HG03060 (cell line): ENCODE measurements around the gene CACHD1.

Source experiments
- ATAC-seq: cut with Tn5 transposase; IDR thresholded peaks from one replicate; pipeline ENCODE4 v1.9.1; 2021; ENCODE audit warnings: low read depth, moderate number of reproducible peaks; ENCODE audit not compliant: unreplicated experiment

Gene CACHD1

GRCh38 chr1:64472805-64473204, 2.9 kb downstream of the CACHD1 start:
- no peak for ATAC-seq

GRCh38 chr1:64473367-64473766, 3.4 kb downstream of the CACHD1 start:
- ATAC-seq = no peak

- ATAC-seq = no peak
These were observed 4.2 kb downstream of the CACHD1 start for GRCh38 chr1:64474133-64474532.

GRCh38 chr1:64474665-64475439, 4.9 kb downstream of the CACHD1 start:
- ATAC-seq = no peak

- no peak for ATAC-seq
These were observed 6.5 kb downstream of the CACHD1 start for GRCh38 chr1:64476251-64476952.

- ATAC-seq = no peak
These were observed 8.9 kb downstream of the CACHD1 start for GRCh38 chr1:64478594-64479470.

- no peak for ATAC-seq
These were observed 9.9 kb downstream of the CACHD1 start for GRCh38 chr1:64479874-64480273.

GRCh38 chr1:64480999-64481772, 11.3 kb downstream of the CACHD1 start:
- ATAC-seq = no peak

- no peak for ATAC-seq
These were observed 12.2 kb downstream of the CACHD1 start for GRCh38 chr1:64482128-64482527.

- no peak for ATAC-seq
These were observed 12.8 kb downstream of the CACHD1 start for GRCh38 chr1:64482720-64483119.

- no peak for ATAC-seq
These were observed 13.9 kb downstream of the CACHD1 start for GRCh38 chr1:64483731-64484414.

- no peak for ATAC-seq
These were observed 14.7 kb downstream of the CACHD1 start for GRCh38 chr1:64484651-64485050.

GRCh38 chr1:64486193-64486592, 16.3 kb downstream of the CACHD1 start:
- ATAC-seq = no peak

GRCh38 chr1:64487061-64487460, 17.1 kb downstream of the CACHD1 start:
- no peak for ATAC-seq

- ATAC-seq = no peak
These were observed 18.9 kb downstream of the CACHD1 start for GRCh38 chr1:64488862-64489261.

- no peak for ATAC-seq
These were observed 19.8 kb downstream of the CACHD1 start for GRCh38 chr1:64489707-64490106.

- no peak for ATAC-seq
These were observed 20.4 kb downstream of the CACHD1 start for GRCh38 chr1:64490213-64490818.

- ATAC-seq = no peak
These were observed 22.5 kb downstream of the CACHD1 start for GRCh38 chr1:64492424-64492823.

- ATAC-seq = no peak
These were observed 23.9 kb downstream of the CACHD1 start for GRCh38 chr1:64493831-64494230.
